Osteoblast (primary cell): Measurements from ENCODE around the gene TLK2. TPM values are rescaled to one million over a fixed set of nuclear protein-coding genes. Genes with fewer than 3 reads are reported as not detected.
"Not testable (repeated sequence)": the region's sequence is repeated elsewhere in the genome, so short reads cannot be mapped to it uniquely, and the experiment has no call there.

Experiments
- DNase-seq: peaks from one replicate; pipeline ENCODE4 v3.0.0; 2011; ENCODE audit warnings: low spot score, mixed read lengths; ENCODE audit not compliant: insufficient read length; ENCODE audit errors: missing footprints
- H2AFZ ChIP-seq: 2 replicates; pipeline ENCODE4 v1.6.0; 2011; ENCODE audit warnings: mild to moderate bottlenecking, low read length
- H3K27ac ChIP-seq: 2 replicates; pipeline ENCODE4 v1.5.1; 2011; ENCODE audit warnings: mild to moderate bottlenecking, low read depth, low read length, moderate library complexity
- H3K27me3 ChIP-seq: 2 replicates; pipeline ENCODE4 v1.6.0; 2012; ENCODE audit warnings: mild to moderate bottlenecking, control low read depth, inconsistent platforms, low read length, moderate library complexity; ENCODE audit not compliant: insufficient read depth
- H3K36me3 ChIP-seq: 2 replicates; pipeline ENCODE4 v1.5.1; 2011; ENCODE audit warnings: mild to moderate bottlenecking, low read length, control low read depth, moderate library complexity; ENCODE audit not compliant: insufficient read depth
- H3K4me1 ChIP-seq: 2 replicates; pipeline ENCODE4 v1.5.1; 2011; ENCODE audit warnings: mild to moderate bottlenecking, low read length, control low read depth, moderate library complexity; ENCODE audit not compliant: insufficient read depth
- H3K4me2 ChIP-seq: 2 replicates; pipeline ENCODE4 v1.6.0; 2011; ENCODE audit warnings: mild to moderate bottlenecking, low read length; ENCODE audit not compliant: insufficient read depth
- H3K4me3 ChIP-seq: fragments of 200-600 bp; sonication (generic); 3 replicates; pipeline ENCODE4 v1.5.1; 2012; ENCODE audit warnings: mild to moderate bottlenecking, low read length, inconsistent platforms; ENCODE audit not compliant: insufficient read depth
- H3K79me2 ChIP-seq: 2 replicates; pipeline ENCODE4 v1.6.0; 2012; ENCODE audit warnings: mild to moderate bottlenecking, low read length, control low read depth, inconsistent platforms; ENCODE audit not compliant: insufficient read depth
- H3K9me3 ChIP-seq: 2 replicates; pipeline ENCODE4 v1.5.1; 2011; ENCODE audit warnings: low read depth, low read length, control low read depth
- H4K20me1 ChIP-seq: 2 replicates; pipeline ENCODE4 v1.6.0; 2012; ENCODE audit warnings: mild to moderate bottlenecking, low read length, control low read depth; ENCODE audit not compliant: insufficient read depth
- total RNA-seq: library from RNA; depleted of rRNA; stranded (reverse); fragments of >200 nt; gene quantifications from 2 replicates; pipeline ENCODE4 v1.2.3, GENCODE V29; 2012

Gene TLK2
- total RNA-seq, 1 donor: 52.8 TPM

DNA sequence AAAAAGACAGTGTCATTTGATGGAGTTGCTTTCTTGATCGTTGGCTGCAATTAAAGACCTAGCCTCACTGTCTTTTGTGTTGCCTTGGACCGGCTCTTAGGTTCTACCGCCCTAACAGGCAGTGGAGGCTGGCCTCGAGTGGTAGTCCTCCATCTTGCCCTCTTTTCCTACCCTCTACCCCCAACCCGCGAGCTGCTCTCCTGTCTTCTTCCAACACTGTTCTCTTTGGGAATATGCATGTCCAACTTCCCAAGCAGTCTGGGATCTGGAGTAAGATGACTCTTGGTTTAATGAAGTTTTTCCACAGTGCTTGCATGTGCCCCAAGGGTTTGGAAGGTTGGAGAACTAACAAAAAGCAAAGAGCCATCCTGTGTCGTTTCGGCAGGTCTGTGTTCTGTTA is 1.5 kb upstream of the TLK2 start:
- H2AFZ ChIP-seq, H3K27me3 ChIP-seq, H4K20me1 ChIP-seq, H3K36me3 ChIP-seq, H3K4me1 ChIP-seq, H3K9me3 ChIP-seq, DNase-seq, H3K27ac ChIP-seq: not testable (repeated sequence)
- Histone ChIP-seq H3K4me3 (peak overlapping the region; percentile 72), H3K79me2 (peaks cover 29% of the 10 kb centered on the region), H3K4me2 (peak overlapping the region; percentile 69)

DNA sequence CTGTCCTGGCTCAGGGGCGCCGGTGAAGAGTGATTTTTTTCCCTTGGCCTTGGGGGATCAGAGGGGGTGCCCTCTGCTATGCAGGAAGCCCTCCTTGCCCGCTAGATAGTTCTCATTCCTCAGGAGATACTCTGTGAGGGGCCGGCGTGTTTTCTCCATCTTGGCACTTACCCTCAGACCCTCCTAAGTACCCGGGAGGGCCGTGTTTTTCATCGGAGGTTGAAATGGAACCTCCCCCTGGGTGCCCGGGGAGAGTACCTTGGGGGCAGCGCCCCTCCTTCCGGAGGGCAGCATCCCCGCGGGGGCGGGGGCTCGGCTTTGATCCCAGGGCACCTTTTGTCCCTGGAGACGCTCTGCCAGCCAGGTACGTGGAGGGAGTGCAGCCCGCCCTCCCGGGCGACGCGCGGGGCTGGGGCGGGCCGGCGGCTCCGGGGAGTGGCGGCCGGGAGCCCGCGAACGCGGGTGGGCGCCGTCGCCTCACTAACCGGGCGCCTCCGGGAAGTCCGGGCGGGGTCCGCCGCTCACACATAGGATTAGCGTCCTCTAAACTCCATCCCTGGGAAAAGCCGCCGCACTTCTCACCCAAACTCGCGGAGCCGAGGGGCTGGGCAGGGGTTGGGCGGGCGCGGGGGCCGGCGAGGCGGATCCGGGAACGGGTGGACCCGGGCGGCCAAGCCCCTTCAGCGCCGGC is 762 bp upstream of the TLK2 start:
- H3K79me2 ChIP-seq: peaks cover 36% of the 10 kb centered on the region
- H2AFZ ChIP-seq: not testable (repeated sequence)

DNA sequence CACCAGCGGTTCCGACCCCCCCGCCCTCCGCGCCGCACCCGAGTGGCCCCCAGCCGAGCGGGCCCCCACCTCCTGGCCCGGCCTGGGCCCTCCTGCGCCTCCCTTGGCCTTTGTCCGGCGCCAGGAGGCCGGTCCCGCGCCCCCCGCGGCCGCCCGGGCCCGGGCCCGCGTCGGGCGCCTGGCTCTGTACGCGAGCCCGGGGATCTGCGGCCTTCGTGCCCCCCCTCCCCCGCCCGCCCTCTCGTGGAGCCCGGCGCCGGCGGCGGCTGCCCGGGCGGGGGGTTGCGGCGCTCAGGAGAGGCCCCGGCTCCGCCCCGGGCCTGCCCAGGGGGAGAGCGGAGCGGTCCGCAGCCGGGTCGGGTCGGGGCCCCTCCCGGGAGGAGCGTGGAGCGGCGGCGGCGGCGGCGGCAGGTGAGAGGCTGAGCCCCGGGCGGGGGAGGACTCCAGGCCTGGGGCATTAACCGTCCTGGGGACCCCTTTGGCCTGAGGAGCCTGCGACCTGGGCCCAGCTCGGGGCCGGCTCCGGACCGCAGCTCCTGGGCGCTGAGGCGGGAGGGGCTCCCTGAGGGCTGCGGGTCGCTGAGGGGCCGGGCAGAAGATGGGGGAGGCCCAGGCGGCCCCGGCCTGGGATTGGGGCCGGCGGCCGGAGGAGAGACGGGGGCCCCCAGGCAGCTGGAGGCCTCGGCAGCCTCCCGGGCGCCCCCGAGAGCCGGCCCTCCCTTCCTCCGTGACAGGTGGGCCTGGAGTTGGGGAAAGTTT is 434 bp downstream of the TLK2 start:
- not testable (repeated sequence) for DNase-seq, H3K36me3 ChIP-seq, H3K4me1 ChIP-seq, H3K9me3 ChIP-seq, H4K20me1 ChIP-seq, H3K27ac ChIP-seq, H2AFZ ChIP-seq, H3K4me2 ChIP-seq, H3K27me3 ChIP-seq
- Histone ChIP-seq H3K4me3 (peak overlapping the region; percentile 82), H3K79me2 (peaks cover 48% of the 10 kb centered on the region)

More for the DNA sequence above, 762 bp upstream of the TLK2 start:
- not testable (repeated sequence) for DNase-seq, H3K36me3 ChIP-seq, H3K9me3 ChIP-seq, H3K4me1 ChIP-seq, H3K27me3 ChIP-seq, H4K20me1 ChIP-seq, H3K27ac ChIP-seq
- H3K4me2 ChIP-seq: peak overlapping the region; percentile 69
- peak overlapping the region; percentile 72 for H3K4me3 ChIP-seq

DNA sequence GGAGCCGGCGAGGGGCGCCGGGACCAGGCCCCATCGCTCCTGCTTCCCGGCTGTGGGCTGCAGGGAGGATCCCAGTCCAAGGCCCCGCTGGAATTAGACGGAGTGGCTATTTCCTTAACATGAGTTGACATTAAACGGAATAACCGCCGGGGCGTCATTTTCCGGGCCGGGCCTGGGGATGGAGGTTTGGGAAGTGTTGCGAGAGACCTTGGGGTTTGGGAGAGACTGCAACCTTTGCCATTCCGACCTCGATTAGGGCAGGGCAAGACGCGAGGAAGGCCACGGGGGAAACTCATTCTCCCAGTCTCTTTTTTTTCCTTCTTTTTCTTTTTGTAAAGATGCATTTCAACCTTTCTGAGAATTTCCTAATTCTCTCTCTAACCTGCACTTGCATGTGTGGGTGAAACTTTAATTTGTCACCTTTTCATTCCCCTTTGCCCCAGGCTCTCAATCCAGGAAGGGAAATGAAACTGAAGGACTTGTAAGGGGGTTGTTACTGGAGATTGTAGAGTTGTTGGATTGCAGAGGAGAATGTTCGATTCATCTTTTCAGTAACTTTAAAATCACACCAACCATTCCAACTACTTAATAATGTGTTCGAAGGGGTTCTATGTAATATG is 1.1 kb downstream of the TLK2 start:
- H3K4me1 ChIP-seq, H3K27me3 ChIP-seq, H3K36me3 ChIP-seq, H2AFZ ChIP-seq, H3K9me3 ChIP-seq, H4K20me1 ChIP-seq: not testable (repeated sequence)
- Histone ChIP-seq H3K4me3 (peak overlapping the region; percentile 82), H3K4me2 (peak overlapping the region; percentile 86), H3K27ac (peak overlapping the region; percentile 80), H3K79me2 (peaks cover 54% of the 10 kb centered on the region)
- peak; percentile 69 for DNase-seq

DNA sequence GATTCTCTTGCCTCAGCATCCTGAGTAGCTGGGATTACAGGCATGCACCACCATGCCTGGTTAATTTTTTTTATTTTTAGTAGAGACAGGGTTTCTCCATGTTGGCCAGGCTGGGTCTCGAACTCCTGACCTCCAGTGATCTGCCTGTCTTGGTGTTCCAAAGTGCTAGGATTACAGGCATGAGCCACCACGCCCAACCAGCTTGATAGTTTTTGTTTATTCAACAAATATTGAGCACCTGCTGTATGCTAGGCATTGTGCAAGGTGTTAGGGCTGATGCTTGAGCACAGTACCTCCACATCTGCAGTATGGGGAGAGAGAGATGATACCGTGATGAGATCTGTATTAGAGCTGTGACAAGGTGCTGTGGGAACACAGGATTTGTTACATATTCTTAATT is 3.9 kb downstream of the TLK2 start:
- not testable (repeated sequence) for H4K20me1 ChIP-seq, H3K4me1 ChIP-seq, DNase-seq, H3K27me3 ChIP-seq, H3K4me2 ChIP-seq, H3K27ac ChIP-seq, H3K4me3 ChIP-seq, H3K36me3 ChIP-seq, H3K9me3 ChIP-seq, H2AFZ ChIP-seq
- H3K79me2 ChIP-seq: peaks cover 72% of the 10 kb centered on the region

DNA sequence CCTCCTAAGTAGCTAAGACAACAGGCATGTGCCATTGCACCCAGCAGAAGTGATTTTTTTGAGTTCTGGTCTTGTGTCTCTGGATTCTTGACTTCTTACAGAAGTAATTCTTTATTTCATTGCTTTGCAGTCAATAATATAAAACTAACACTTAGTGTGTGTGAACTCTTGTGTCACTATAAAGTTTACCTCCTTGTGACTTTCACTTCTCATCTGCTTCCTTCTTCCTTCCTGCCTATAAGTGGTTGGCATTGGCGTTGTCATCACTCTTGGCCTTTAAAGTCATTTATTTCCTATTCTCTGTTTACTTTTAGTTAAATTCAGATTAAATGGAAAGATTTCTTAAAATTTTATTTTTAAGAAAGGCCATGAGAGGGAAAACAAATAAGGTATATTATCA is 12.4 kb downstream of the TLK2 start:
- not testable (repeated sequence) for DNase-seq

DNA sequence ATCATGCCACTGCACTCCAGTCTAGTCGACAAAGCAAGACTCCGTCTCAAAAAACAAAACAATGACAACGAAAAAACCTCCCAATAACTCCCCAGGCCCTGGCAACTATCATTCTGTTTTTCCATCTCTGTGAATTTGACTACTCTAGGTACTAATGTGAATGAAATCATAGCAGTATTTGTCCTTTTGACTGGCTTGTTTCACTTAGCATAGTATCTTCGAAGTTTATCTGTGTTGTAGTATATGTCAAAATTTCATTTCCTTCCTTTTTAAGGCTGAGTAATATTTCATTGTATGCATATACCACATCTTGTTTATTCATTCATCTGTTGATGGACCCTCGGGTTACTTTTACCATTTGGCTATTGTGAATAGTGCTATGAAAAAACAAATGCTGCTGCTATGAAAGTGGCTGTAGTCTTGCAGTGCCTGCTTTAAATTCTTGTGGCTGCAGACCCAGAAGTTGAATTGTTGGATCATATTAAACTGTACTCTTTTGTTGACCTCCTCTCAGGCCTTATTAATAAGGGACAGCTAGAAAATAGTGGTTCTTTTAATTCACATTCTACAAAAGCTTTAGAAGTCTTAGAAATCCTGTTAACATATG is 14.5 kb downstream of the TLK2 start:
- not testable (repeated sequence) for H3K4me1 ChIP-seq, DNase-seq, H3K27me3 ChIP-seq, H2AFZ ChIP-seq, H3K4me3 ChIP-seq, H3K9me3 ChIP-seq, H3K27ac ChIP-seq, H3K4me2 ChIP-seq, H3K36me3 ChIP-seq
- H3K79me2 ChIP-seq: peaks cover 95% of the 10 kb centered on the region
- H4K20me1 ChIP-seq: peaks cover 12% of the 10 kb centered on the region

More for the DNA sequence above, 12.4 kb downstream of the TLK2 start:
- Histone ChIP-seq H4K20me1 (peaks cover 12% of the 10 kb centered on the region), H3K79me2 (peaks cover 95% of the 10 kb centered on the region)
- not testable (repeated sequence) for H3K27ac ChIP-seq, H3K27me3 ChIP-seq, H3K9me3 ChIP-seq, H3K4me1 ChIP-seq, H3K36me3 ChIP-seq, H3K4me3 ChIP-seq, H2AFZ ChIP-seq, H3K4me2 ChIP-seq

DNA sequence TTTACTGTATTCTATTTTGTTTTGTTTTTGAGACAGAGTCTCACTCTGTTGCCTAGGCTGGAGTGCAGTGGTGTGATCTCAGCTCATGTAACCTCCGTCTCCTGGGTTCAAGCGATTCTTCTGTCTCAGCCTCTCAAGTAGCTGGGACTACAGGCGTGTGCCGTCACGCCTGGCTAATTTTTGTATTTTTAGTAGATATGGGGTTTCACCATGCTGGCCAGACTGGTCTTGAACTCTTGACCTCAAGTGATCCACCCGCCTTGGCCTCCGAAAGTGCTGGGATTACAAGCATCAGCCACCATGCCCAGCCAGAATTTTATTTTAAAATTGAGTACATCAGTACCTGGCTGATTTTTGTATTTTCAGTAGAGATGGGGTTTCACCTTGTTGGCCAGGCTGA is 15.4 kb downstream of the TLK2 start:
- H3K36me3 ChIP-seq, DNase-seq, H3K9me3 ChIP-seq, H2AFZ ChIP-seq, H3K4me2 ChIP-seq, H3K27me3 ChIP-seq, H3K4me1 ChIP-seq, H3K4me3 ChIP-seq, H3K27ac ChIP-seq: not testable (repeated sequence)
- H4K20me1 ChIP-seq: peaks cover 17% of the 10 kb centered on the region
- H3K79me2 ChIP-seq: peaks cover 95% of the 10 kb centered on the region
